HG03139 (cell line): ENCODE measurements around the gene BTN3A1.
A peak's percentile ranks its signal among the peaks of the same experiment; 100 is the strongest.
"Not testable (repeated sequence)": the region's sequence is repeated elsewhere in the genome, so short reads cannot be mapped to it uniquely, and the experiment has no call there.

Experiments
- ATAC-seq: cut with Tn5 transposase; IDR thresholded peaks from one replicate; pipeline ENCODE4 v1.9.1; 2021; ENCODE audit not compliant: unreplicated experiment

The BTN3A1 gene

GRCh38 chr6:26412954-26413353 lies 10.9 kb downstream of the BTN3A1 start:
- no peak for ATAC-seq

GRCh38 chr6:26414281-26414680 lies 12.2 kb downstream of the BTN3A1 start:
- ATAC-seq = no peak

GRCh38 chr6:26415036-26415614 lies 13.1 kb downstream of the BTN3A1 start:
- ATAC-seq = no peak

GRCh38 chr6:26415791-26416190 lies 13.7 kb downstream of the BTN3A1 start:
- no peak for ATAC-seq

GRCh38 chr6:26416288-26416687 lies 14.2 kb downstream of the BTN3A1 start:
- ATAC-seq = no peak

- not testable (repeated sequence) for ATAC-seq
These were observed 16.0 kb downstream of the BTN3A1 start for GRCh38 chr6:26418077-26418476.

GRCh38 chr6:26418795-26419194 lies 16.7 kb downstream of the BTN3A1 start:
- ATAC-seq = not testable (repeated sequence)

- ATAC-seq = no peak
These were observed 18.7 kb downstream of the BTN3A1 start for GRCh38 chr6:26420688-26421171.

GRCh38 chr6:26421259-26422144 lies 19.4 kb downstream of the BTN3A1 start:
- peak; percentile 82 for ATAC-seq

GRCh38 chr6:26422329-26422728 lies 20.3 kb downstream of the BTN3A1 start:
- no peak for ATAC-seq

GRCh38 chr6:26426691-26427450 lies 24.8 kb downstream of the BTN3A1 start:
- no peak for ATAC-seq

GRCh38 chr6:26427451-26427809 lies 25.4 kb downstream of the BTN3A1 start:
- ATAC-seq = no peak

GRCh38 chr6:26428206-26428605 lies 26.1 kb downstream of the BTN3A1 start:
- no peak for ATAC-seq

- no peak for ATAC-seq
These were observed 28.7 kb downstream of the BTN3A1 start for GRCh38 chr6:26430787-26431186.

- no peak for ATAC-seq
These were observed 29.4 kb downstream of the BTN3A1 start for GRCh38 chr6:26431258-26432172.

GRCh38 chr6:26432627-26433201 lies 30.6 kb downstream of the BTN3A1 start:
- ATAC-seq = no peak

- ATAC-seq = not testable (repeated sequence)
These were observed 31.6 kb downstream of the BTN3A1 start for GRCh38 chr6:26433680-26434079.

- no peak for ATAC-seq
These were observed 33.9 kb downstream of the BTN3A1 start for GRCh38 chr6:26436018-26436417.

- ATAC-seq = no peak
These were observed 35.5 kb downstream of the BTN3A1 start for GRCh38 chr6:26437550-26437949.

- ATAC-seq = no peak
These were observed 35.9 kb downstream of the BTN3A1 start for GRCh38 chr6:26438000-26438399.
